OCI-LY1 (cell line): ENCODE data around the gene UGGT1.

Experiments used
- H2AFZ ChIP-seq: fragments of 200-600 bp; sonication (generic), shearing (Covaris generic); 2 replicates; pipeline ENCODE4 v1.6.0; 2014; ENCODE audit warnings: antibody characterized with exemption, mild to moderate bottlenecking, low read length
- H3F3A ChIP-seq: fragments of 200-600 bp; sonication (generic), shearing (Covaris generic); 2 replicates; pipeline ENCODE4 v1.6.0; 2014; ENCODE audit warnings: mild to moderate bottlenecking, antibody characterized with exemption, low read length, moderate library complexity; ENCODE audit not compliant: insufficient read depth
- H3K27ac ChIP-seq: fragments of 200-600 bp; sonication (generic); 2 replicates; pipeline ENCODE4 v1.5.1; 2014; ENCODE audit warnings: low read length, mixed run types, mild to moderate bottlenecking, low read depth; ENCODE audit not compliant: poor library complexity, severe bottlenecking
- H3K27me3 ChIP-seq: fragments of 200-600 bp; sonication (generic); 2 replicates; pipeline ENCODE4 v1.6.0; 2014; ENCODE audit warnings: antibody characterized with exemption, mild to moderate bottlenecking, low read length, moderate library complexity; ENCODE audit not compliant: insufficient read depth
- H3K36me3 ChIP-seq: fragments of 200-600 bp; sonication (generic); 2 replicates; pipeline ENCODE4 v1.6.1; 2014; ENCODE audit warnings: mild to moderate bottlenecking, antibody characterized with exemption, low read length, moderate library complexity, mixed read lengths; ENCODE audit not compliant: insufficient read depth
- H3K4me1 ChIP-seq: fragments of 200-600 bp; sonication (generic); 2 replicates; pipeline ENCODE4 v1.5.1; 2014; ENCODE audit warnings: mild to moderate bottlenecking, low read length, moderate library complexity; ENCODE audit not compliant: insufficient read depth, severe bottlenecking
- H3K4me2 ChIP-seq: fragments of 200-600 bp; sonication (generic), shearing (Covaris generic); 2 replicates; pipeline ENCODE4 v1.6.1; 2014; ENCODE audit warnings: low read length
- H3K4me3 ChIP-seq: fragments of 200-600 bp; sonication (generic); 2 replicates; pipeline ENCODE4 v1.5.1; 2014; ENCODE audit warnings: low read length, low read depth, mild to moderate bottlenecking, mixed read lengths; ENCODE audit not compliant: poor library complexity, severe bottlenecking
- H3K79me2 ChIP-seq: fragments of 200-600 bp; shearing (Covaris generic); 2 replicates; pipeline ENCODE4 v1.6.1; 2016; ENCODE audit warnings: mixed run types, low read length, mixed read lengths; ENCODE audit not compliant: insufficient read depth
- H3K9ac ChIP-seq: fragments of 200-600 bp; sonication (generic), shearing (Covaris generic); 2 replicates; pipeline ENCODE4 v1.6.1; 2014; ENCODE audit warnings: mild to moderate bottlenecking, low read length, mixed read lengths
- H3K9me2 ChIP-seq: fragments of 200-600 bp; sonication (generic), shearing (Covaris generic); 2 replicates; pipeline ENCODE4 v1.6.1; 2014; ENCODE audit warnings: low read depth, mild to moderate bottlenecking, low read length, mixed read lengths
- H3K9me3 ChIP-seq: fragments of 200-600 bp; shearing (Covaris generic); 2 replicates; pipeline ENCODE4 v1.6.1; 2014; ENCODE audit warnings: low read length, mixed read lengths
- H4K20me1 ChIP-seq: fragments of 200-600 bp; sonication (generic), shearing (Covaris generic); 2 replicates; pipeline ENCODE4 v1.6.0; 2016; ENCODE audit warnings: mild to moderate bottlenecking, low read length; ENCODE audit not compliant: insufficient read depth
- CTCF ChIP-seq: fragments of 200-600 bp; sonication (generic), shearing (Covaris generic); IDR thresholded peaks from 2 replicates; pipeline ENCODE4 v1.5.1; 2017; ENCODE audit warnings: mild to moderate bottlenecking, antibody characterized with exemption, low read length, moderate library complexity, mixed read lengths
- EZH2 ChIP-seq: fragments of 200-600 bp; sonication (generic), shearing (Covaris generic); IDR thresholded peaks from 2 replicates; pipeline ENCODE4 v1.8.0; 2017; ENCODE audit warnings: borderline replicate concordance, mixed run types, mild to moderate bottlenecking, antibody characterized with exemption, low read length, moderate library complexity, mixed read lengths

Gene UGGT1

DNA sequence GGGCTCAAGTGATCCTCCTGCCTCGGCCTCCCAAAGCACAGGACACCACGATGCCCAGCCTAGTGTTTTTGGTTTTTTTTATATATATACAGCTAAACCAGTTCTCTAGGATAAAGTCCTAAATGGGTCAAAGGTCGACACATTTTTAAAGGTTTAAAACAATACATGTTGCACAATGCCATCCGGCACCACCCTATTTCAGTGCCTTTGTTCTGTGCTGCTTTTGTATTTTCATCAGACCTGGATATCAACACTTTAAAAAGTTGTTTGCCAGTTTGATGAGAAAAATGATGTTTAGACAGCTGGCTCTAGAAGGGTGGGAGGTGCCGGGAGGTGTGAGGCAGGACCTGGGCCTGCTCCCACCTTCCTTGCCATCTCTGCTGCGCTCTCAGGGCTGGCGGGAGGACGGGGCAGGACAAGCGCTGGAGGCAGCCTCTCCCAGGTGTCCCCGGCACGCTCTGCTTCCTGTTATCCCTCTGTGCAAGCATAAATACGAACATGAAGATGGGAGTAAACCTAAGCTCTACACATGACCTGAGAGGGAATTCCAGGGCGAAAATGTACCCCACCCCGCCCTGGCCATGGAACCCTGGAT, 124.0 kb downstream of the UGGT1 start:
- Histone ChIP-seq H3K4me3 (no peak overlapping the region), H3K4me2 (no peak overlapping the region), H3F3A (no peaks in the 10 kb centered on the region), H3K9me3 (peaks cover 2% of the 10 kb centered on the region; the same call in 1 of the 2 replicates), H3K27ac (no peak overlapping the region), H3K9me2 (no peaks in the 10 kb centered on the region), H3K27me3 (no peaks in the 10 kb centered on the region), H3K4me1 (no peaks in the 10 kb centered on the region), H3K79me2 (no peaks in the 10 kb centered on the region), H2AFZ (no peak overlapping the region), H3K36me3 (no peaks in the 10 kb centered on the region), H3K9ac (no peak overlapping the region), H4K20me1 (no peaks in the 10 kb centered on the region)
- no peak for TF ChIP-seq EZH2
- TF ChIP-seq CTCF: no peak

- H4K20me1 ChIP-seq: no peaks in the 10 kb centered on the region
- H3K9me3 ChIP-seq: no peaks in the 10 kb centered on the region
- TF ChIP-seq EZH2: no peak
- no peak for TF ChIP-seq CTCF
Observed at GRCh38 chr2:128215897-128216642, 125.1 kb downstream of the UGGT1 start.

DNA sequence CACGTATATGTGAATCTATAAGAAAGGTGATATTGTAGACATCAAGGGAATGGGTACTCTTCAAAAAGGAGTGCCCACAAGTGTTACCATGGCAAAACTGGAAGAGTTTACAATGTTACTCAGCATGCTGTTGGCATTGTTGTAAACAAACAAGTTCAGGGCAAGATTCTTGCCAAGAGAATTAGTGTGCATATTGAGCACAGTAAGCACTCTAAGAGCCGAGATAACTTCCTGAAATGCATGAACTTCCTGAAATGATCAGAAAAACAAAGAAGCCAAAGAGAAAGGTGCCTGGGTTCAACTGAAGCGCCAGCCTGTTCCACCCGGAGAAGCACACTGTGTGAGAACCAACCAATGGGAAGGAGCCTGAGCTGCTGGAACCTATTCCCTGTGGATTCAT, 126.7 kb downstream of the UGGT1 start:
- Histone ChIP-seq H3K9me2 (no peaks in the 10 kb centered on the region), H3K4me1 (no peaks in the 10 kb centered on the region), H3K27me3 (0 out of 2 replicates have a peak, but pooled peaks cover 2% of the 10 kb centered on the region), H3K79me2 (no peaks in the 10 kb centered on the region), H3K27ac (no peak overlapping the region), H3K36me3 (no peaks in the 10 kb centered on the region), H3K4me2 (no peak overlapping the region), H4K20me1 (no peaks in the 10 kb centered on the region), H3F3A (no peaks in the 10 kb centered on the region), H2AFZ (no peak overlapping the region), H3K4me3 (no peak overlapping the region), H3K9ac (no peak overlapping the region), H3K9me3 (no peaks in the 10 kb centered on the region)
- no peak for TF ChIP-seq EZH2
- TF ChIP-seq CTCF: no peak

More at GRCh38 chr2:128215897-128216642, 125.1 kb downstream of the UGGT1 start:
- Histone ChIP-seq H3K4me3 (no peak overlapping the region), H3K4me2 (no peak overlapping the region), H3F3A (no peaks in the 10 kb centered on the region), H3K36me3 (no peaks in the 10 kb centered on the region), H3K4me1 (no peaks in the 10 kb centered on the region), H3K27me3 (no peaks in the 10 kb centered on the region), H3K9ac (no peak overlapping the region), H3K27ac (no peak overlapping the region), H3K9me2 (no peaks in the 10 kb centered on the region), H3K79me2 (no peaks in the 10 kb centered on the region), H2AFZ (no peak overlapping the region)
